CD8-positive, alpha-beta memory T cell (primary cell): Measurements from ENCODE around the gene WNK1. TPM values are rescaled to one million over a fixed set of nuclear protein-coding genes. Genes with fewer than 3 reads are reported as not detected.

Experiments
- CTCF ChIA-PET: fragments of 350-600 bp; sonication (Branson Sonifier 250); formaldehyde crosslinking; loops from one replicate; lab custom pipeline; 2021; ENCODE audit warnings: antibody characterized with exemption; lab: Charles Lee
- POLR2A ChIA-PET: fragments of 350-600 bp; sonication (Branson Sonifier 250); formaldehyde crosslinking; loops from one replicate; lab custom pipeline; 2021; ENCODE audit warnings: antibody characterized with exemption; lab: Charles Lee
- DNase-seq, 5 donors: peaks; one replicate each; pipeline versions ENCODE4 v3.0.0 to v3.0.0-alpha.2; 2020 to 2022; ENCODE audit warnings: mixed read lengths in 1 of 5
- H3K27ac ChIP-seq: one replicate; pipeline ENCODE4 v1.7.0; 2013; ENCODE audit warnings: low read depth, mild to moderate bottlenecking, low read length, moderate library complexity
- H3K27me3 ChIP-seq: 2 replicates; pipeline ENCODE4 v1.7.0; 2013; ENCODE audit warnings: low read length, mild to moderate bottlenecking; ENCODE audit not compliant: insufficient read depth, poor library complexity, severe bottlenecking
- H3K36me3 ChIP-seq: 2 replicates; pipeline ENCODE4 v1.7.0; 2013; ENCODE audit warnings: mild to moderate bottlenecking, low read length, moderate library complexity; ENCODE audit not compliant: insufficient read depth
- H3K4me1 ChIP-seq: 2 replicates; pipeline ENCODE4 v1.7.0; 2013; ENCODE audit warnings: mild to moderate bottlenecking, low read length, moderate library complexity; ENCODE audit not compliant: insufficient read depth
- H3K4me3 ChIP-seq: 2 replicates; pipeline ENCODE4 v1.7.0; 2013; ENCODE audit warnings: mild to moderate bottlenecking, low read length
- H3K9me3 ChIP-seq: 2 replicates; pipeline ENCODE4 v1.7.0; 2013; ENCODE audit warnings: mild to moderate bottlenecking, low read length
- H3K27ac Mint-ChIP-seq, 8 donors: one replicate each; pipeline ENCODE4 v1.8.0; 2020 to 2021; ENCODE audit warnings: mixed read lengths in 8 of 8, mild to moderate bottlenecking in 6 of 8, inconsistent platforms in 3 of 8, moderate library complexity in 3 of 8
- H3K27me3 Mint-ChIP-seq, 2 donors: one replicate each; pipeline ENCODE4 v1.8.0; 2020 to 2021; ENCODE audit warnings: mixed read lengths in 2 of 2, mild to moderate bottlenecking in 1 of 2, moderate library complexity in 1 of 2
- H3K36me3 Mint-ChIP-seq, 3 donors: one replicate each; pipeline ENCODE4 v1.8.0; 2020 to 2021; ENCODE audit warnings: mixed read lengths in 3 of 3, inconsistent platforms in 1 of 3, mild to moderate bottlenecking in 1 of 3
- H3K4me1 Mint-ChIP-seq, 3 donors: one replicate each; pipeline ENCODE4 v1.8.0; 2020 to 2021; ENCODE audit warnings: mixed read lengths in 3 of 3, inconsistent platforms in 1 of 3, mild to moderate bottlenecking in 1 of 3
- H3K4me3 Mint-ChIP-seq, 7 donors: one replicate each; pipeline ENCODE4 v1.8.0; 2020 to 2021; ENCODE audit warnings: mixed read lengths in 7 of 7, mild to moderate bottlenecking in 6 of 7, moderate library complexity in 4 of 7, inconsistent platforms in 2 of 7
- H3K9me3 Mint-ChIP-seq, 5 donors: one replicate each; pipeline ENCODE4 v1.8.0; 2020 to 2022; ENCODE audit warnings: mixed read lengths in 5 of 5, mild to moderate bottlenecking in 3 of 5, moderate library complexity in 2 of 5, inconsistent platforms in 1 of 5
- polyA plus RNA-seq: library from polyadenylated mRNA; unstranded; fragments of 300-500 nt; fragmentation: Illumina TruSeq; gene quantifications from one replicate; pipeline ENCODE4 v1.2.3, GENCODE V29; 2021
- total RNA-seq, 2 experiments: library from RNA; stranded (reverse); gene quantifications; one replicate each; pipeline ENCODE4 v1.2.3, GENCODE V29; 2021

The WNK1 gene
- total and polyA plus RNA-seq, 3 experiments from 2014 or later = 47.4 to 176 (median 174) TPM

DNA sequence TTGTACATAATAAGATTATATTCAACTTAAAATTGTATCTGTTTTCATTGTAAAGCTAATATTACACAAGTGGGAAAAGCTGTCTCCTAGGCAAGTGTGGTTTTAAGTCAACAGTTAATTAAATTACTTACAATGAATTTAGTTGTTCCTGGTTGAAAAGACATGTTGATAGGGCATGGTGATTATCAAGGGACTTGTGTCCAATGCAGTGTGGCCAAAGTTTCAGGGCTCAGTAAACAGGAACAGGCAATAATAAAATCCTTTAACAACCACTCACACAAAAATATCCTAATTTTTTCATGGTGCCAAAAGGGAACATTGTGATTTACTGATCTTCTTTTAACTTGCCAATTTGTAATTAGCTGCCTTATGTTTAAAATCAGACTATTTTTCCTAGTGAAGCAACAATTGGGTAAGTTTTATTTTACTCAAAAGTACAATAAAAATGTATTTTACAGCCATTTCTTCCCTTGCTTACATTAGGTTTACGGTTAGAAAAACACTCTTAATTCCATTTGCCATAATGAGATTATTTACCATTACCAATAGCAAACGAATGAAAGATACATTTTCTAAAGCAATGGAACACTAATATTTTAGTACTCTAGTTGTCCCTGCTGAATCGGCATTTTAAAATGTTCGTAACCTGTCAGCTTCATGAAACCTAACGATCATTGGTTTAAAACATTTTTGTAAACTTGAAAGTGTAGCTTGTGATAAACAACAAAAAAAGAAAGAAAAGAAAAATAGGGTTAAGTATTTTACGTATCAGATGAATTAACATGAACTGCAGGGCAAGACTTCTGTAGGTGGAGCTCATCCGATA lies 1.8 kb upstream of the WNK1 start:
- no peak overlapping the region for H3K4me3 Mint-ChIP-seq
- peak overlapping the region; percentile 56 for H3K4me3 ChIP-seq
- H3K27me3 ChIP-seq = no peaks in the 10 kb centered on the region
- H3K9me3 ChIP-seq = no peaks in the 10 kb centered on the region
- CTCF ChIA-PET = interaction anchor here (0.7 to 6.1 kb wide), 50 partner anchors 10 to 850 kb away, joined by 3 to 66 read pairs (median 5); partner anchors contain the start of genes NINJ2 and RAD52
- no peaks in the 10 kb centered on the region for H3K36me3 ChIP-seq
- peak overlapping the region; percentile 71 for H3K27ac ChIP-seq
- peaks cover 0 to 19% (median 0%) of the 10 kb centered on the region in 3 donors for H3K36me3 Mint-ChIP-seq
- peaks cover 5 to 18% (median 13%) of the 10 kb centered on the region in 3 donors for H3K4me1 Mint-ChIP-seq
- no peaks in the 10 kb centered on the region for H3K27me3 Mint-ChIP-seq
- peaks cover 24% of the 10 kb centered on the region for H3K4me1 ChIP-seq
- POLR2A ChIA-PET = interaction anchor here (0.5 to 5.2 kb wide), 11 partner anchors 9 to 180 kb away, joined by 3 to 39 read pairs (median 7); no protein-coding TSS in a partner anchor
- H3K9me3 Mint-ChIP-seq = no peaks in the 10 kb centered on the region
- H3K27ac Mint-ChIP-seq = peak overlapping the region in 1 of 8 donors; percentile 95
- DNase-seq = no peak

DNA sequence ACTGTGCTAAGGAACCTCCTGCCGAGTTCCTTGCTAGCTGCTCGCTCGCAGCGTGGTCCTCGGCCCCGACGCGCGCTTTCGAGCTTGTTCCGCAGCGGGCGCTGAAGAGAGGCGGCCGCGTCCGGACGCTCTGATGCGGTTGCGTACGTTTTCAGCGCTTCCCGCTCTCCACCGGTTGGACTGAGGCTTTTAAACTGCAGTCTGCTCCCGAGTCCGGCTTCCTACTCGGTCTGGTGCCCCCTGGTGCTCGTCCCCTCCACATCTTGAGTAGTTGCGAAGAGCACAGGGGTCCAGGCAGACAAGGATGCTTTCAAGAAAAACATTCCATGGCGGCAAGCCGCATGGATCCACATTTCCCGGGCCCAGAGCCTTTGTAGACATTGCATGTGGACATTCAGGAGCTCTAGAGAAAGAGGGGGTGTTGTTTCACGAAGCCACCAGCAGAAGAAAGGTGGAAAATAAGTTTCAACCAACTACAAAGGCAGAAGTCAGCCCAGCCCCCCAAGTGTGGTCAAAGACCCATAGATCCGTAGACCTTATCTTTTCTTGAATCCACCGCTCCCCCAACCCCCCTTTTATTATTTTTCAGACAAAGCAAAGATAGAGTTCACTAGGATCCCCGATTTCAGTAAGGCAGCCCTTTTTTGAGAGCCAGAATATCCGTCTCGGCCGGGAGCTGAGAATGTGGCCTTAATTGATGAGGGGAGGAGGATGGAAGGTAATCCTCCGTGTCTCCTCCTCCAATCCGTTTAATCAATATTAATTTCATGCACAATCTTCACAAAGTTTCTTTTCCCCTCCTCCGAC lies 984 bp upstream of the WNK1 start:
- Mint-ChIP-seq H3K27me3 (no peaks in the 10 kb centered on the region), H3K4me1 (peaks cover 12 to 24% (median 21%) of the 10 kb centered on the region in 3 donors), H3K4me3 (no peak overlapping the region), H3K36me3 (peaks cover 0 to 24% (median 0%) of the 10 kb centered on the region in 3 donors), H3K27ac (no peak overlapping the region), H3K9me3 (no peaks in the 10 kb centered on the region)
- H3K9me3 ChIP-seq = no peaks in the 10 kb centered on the region
- H3K4me3 ChIP-seq = peak overlapping the region; percentile 56
- no peaks in the 10 kb centered on the region for H3K36me3 ChIP-seq
- H3K27ac ChIP-seq = peak overlapping the region; percentile 71
- ChIA-PET POLR2A (interaction anchor here (0.5 to 5.2 kb wide), 11 partner anchors 8 to 181 kb away, joined by 3 to 39 read pairs (median 7); no protein-coding TSS in a partner anchor), CTCF (interaction anchor here (0.7 to 6.1 kb wide), 53 partner anchors 10 to 849 kb away, joined by 3 to 66 read pairs (median 5); partner anchors contain the start of genes NINJ2 and RAD52)
- no peaks in the 10 kb centered on the region for H3K27me3 ChIP-seq
- peaks cover 24% of the 10 kb centered on the region for H3K4me1 ChIP-seq
- peak; percentile 70 to 86 (median 81) for DNase-seq

DNA sequence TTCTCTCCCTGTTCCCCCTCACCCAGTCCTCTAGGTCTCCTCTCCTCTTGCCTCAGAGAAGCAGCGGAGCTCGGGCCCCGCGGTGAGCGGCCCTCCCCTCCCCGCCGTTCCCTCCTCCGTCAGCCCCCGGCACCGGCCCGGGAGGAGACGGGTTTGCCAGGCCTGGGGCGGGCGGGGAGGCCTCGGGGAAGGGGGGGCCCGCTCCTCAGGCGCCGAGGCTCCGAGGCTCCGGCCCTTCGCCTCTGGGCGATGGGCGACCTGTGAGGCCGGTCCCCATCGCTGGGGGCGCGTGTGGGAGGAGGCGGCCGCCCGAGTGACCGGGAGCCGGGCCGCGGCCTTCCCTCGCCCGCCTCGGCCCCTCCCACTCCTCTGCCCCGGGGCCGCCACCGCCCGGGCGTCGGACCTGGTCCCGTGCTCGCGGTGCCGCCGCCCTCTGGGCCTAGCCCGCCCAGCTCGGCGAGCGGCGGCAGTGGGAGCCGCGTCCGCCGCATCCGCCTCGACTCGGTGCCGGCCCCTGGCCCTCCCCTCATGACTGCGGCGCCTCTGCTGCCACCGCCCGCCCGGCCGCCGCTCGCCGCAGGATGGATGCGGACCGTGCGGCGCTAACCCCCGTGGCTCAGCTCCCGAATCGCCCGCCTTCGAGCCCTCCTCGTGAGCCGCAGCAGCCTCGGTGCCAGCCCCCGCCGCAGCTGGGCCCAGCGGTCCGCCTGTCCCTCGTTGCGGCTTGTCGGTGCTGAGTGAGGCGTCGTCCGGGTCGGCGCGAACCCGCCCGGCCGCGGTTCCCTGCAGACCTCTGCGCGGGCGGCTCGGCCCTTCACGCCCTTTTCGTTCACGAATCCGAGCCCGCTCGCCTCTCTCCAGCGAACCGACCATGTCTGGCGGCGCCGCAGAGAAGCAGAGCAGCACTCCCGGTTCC lies 574 bp downstream of the WNK1 start:
- POLR2A ChIA-PET = interaction anchor here (0.5 to 5.2 kb wide), 8 partner anchors 9 to 197 kb away, joined by 3 to 39 read pairs (median 4); partner anchors contain the start of gene RAD52
- DNase-seq = peak; percentile 23 to 64 (median 56)
- no peaks in the 10 kb centered on the region for H3K9me3 ChIP-seq

GRCh38 chr12:753611-754472 lies 1.5 kb downstream of the WNK1 start:
- POLR2A ChIA-PET = interaction anchor here (0.6 to 5.2 kb wide), 6 partner anchors 8 to 196 kb away, joined by 3 to 39 read pairs (median 4); partner anchors contain the start of gene RAD52
- peak overlapping the region; percentile 93 to 99 (median 96) for H3K4me3 Mint-ChIP-seq
- H3K27me3 ChIP-seq = no peaks in the 10 kb centered on the region
- H3K27me3 Mint-ChIP-seq = no peaks in the 10 kb centered on the region
- no peaks in the 10 kb centered on the region for H3K9me3 Mint-ChIP-seq
- H3K36me3 ChIP-seq = no peaks in the 10 kb centered on the region
- peak overlapping the region; percentile 83 to 98 (median 92) for H3K27ac Mint-ChIP-seq
- peaks cover 36% of the 10 kb centered on the region for H3K4me1 ChIP-seq
- H3K9me3 ChIP-seq = no peaks in the 10 kb centered on the region
- H3K4me1 Mint-ChIP-seq = peaks cover 34 to 38% (median 37%) of the 10 kb centered on the region in 3 donors
- peak overlapping the region; percentile 80 for H3K4me3 ChIP-seq
- DNase-seq = peak; percentile 31 to 75 (median 47)
- CTCF ChIA-PET = interaction anchor here (0.8 to 6.1 kb wide), 11 partner anchors 11 to 196 kb away, joined by 3 to 66 read pairs (median 4); partner anchors contain the start of gene RAD52
- peak overlapping the region; percentile 57 for H3K27ac ChIP-seq
- H3K36me3 Mint-ChIP-seq = peaks cover 0 to 29% (median 0%) of the 10 kb centered on the region in 3 donors

More for the DNA sequence above, 574 bp downstream of the WNK1 start:
- Histone ChIP-seq H3K4me1 (peaks cover 32% of the 10 kb centered on the region), H3K4me3 (peak overlapping the region; percentile 80), H3K27me3 (no peaks in the 10 kb centered on the region), H3K36me3 (no peaks in the 10 kb centered on the region), H3K27ac (peak overlapping the region; percentile 57)
- CTCF ChIA-PET = interaction anchor here (0.8 to 6.1 kb wide), 13 partner anchors 10 to 197 kb away, joined by 3 to 66 read pairs (median 12); partner anchors contain the start of gene RAD52
- Mint-ChIP-seq H3K4me3 (peak overlapping the region; percentile 93 to 99 (median 96)), H3K27me3 (no peaks in the 10 kb centered on the region), H3K27ac (peak overlapping the region; percentile 83 to 98 (median 92)), H3K9me3 (no peaks in the 10 kb centered on the region), H3K4me1 (peaks cover 27 to 32% (median 30%) of the 10 kb centered on the region in 3 donors), H3K36me3 (peaks cover 0 to 28% (median 0%) of the 10 kb centered on the region in 3 donors)

- peak overlapping the region; percentile 93 to 99 (median 96) for H3K4me3 Mint-ChIP-seq
- Histone ChIP-seq H3K27ac (peak overlapping the region; percentile 57), H3K9me3 (no peaks in the 10 kb centered on the region), H3K4me1 (peaks cover 37% of the 10 kb centered on the region), H3K4me3 (peak overlapping the region; percentile 80), H3K36me3 (no peaks in the 10 kb centered on the region), H3K27me3 (no peaks in the 10 kb centered on the region)
- no peaks in the 10 kb centered on the region for H3K27me3 Mint-ChIP-seq
- CTCF ChIA-PET = interaction anchor here (0.9 to 6.1 kb wide), 10 partner anchors 11 to 140 kb away, joined by 3 to 41 read pairs (median 4); no protein-coding TSS in a partner anchor
- DNase-seq = peak in 1 of 5 donors; percentile 38
- peaks cover 37 to 42% (median 38%) of the 10 kb centered on the region in 3 donors for H3K4me1 Mint-ChIP-seq
- POLR2A ChIA-PET = interaction anchor here (1.1 to 5.2 kb wide), 2 partner anchors 112 to 195 kb away, joined by 9 to 39 read pairs; partner anchors contain the start of gene RAD52
- no peaks in the 10 kb centered on the region for H3K9me3 Mint-ChIP-seq
- peaks cover 0 to 30% (median 0%) of the 10 kb centered on the region in 3 donors for H3K36me3 Mint-ChIP-seq
- H3K27ac Mint-ChIP-seq = peak overlapping the region; percentile 83 to 98 (median 92)
Observed at GRCh38 chr12:754473-754820, 2.1 kb downstream of the WNK1 start.

- Mint-ChIP-seq H3K4me3 (peak overlapping the region; percentile 93 to 99 (median 96)), H3K9me3 (no peaks in the 10 kb centered on the region), H3K27ac (peak overlapping the region; percentile 83 to 97 (median 91)), H3K36me3 (peaks cover 0 to 33% (median 0%) of the 10 kb centered on the region in 3 donors), H3K27me3 (no peaks in the 10 kb centered on the region), H3K4me1 (peaks cover 37 to 48% (median 44%) of the 10 kb centered on the region in 3 donors)
- H3K9me3 ChIP-seq = no peaks in the 10 kb centered on the region
- H3K4me1 ChIP-seq = peaks cover 37% of the 10 kb centered on the region
- H3K27ac ChIP-seq = peak overlapping the region; percentile 57
- peak overlapping the region; percentile 80 for H3K4me3 ChIP-seq
- peak in 2 of 5 donors; percentile 36 to 56 for DNase-seq
- no peaks in the 10 kb centered on the region for H3K27me3 ChIP-seq
- H3K36me3 ChIP-seq = no peaks in the 10 kb centered on the region
- CTCF ChIA-PET = interaction anchor here (0.9 to 6.1 kb wide), 9 partner anchors 11 to 140 kb away, joined by 3 to 41 read pairs (median 4); no protein-coding TSS in a partner anchor
- POLR2A ChIA-PET = interaction anchor here (1.1 kb wide), 1 partner anchor 194 kb away, joined by 9 read pairs; the partner anchor contains the start of gene RAD52
Observed at GRCh38 chr12:754851-755562, 2.6 kb downstream of the WNK1 start.
